NB4 (cell line): Measurements from ENCODE around the gene PSMD11.
A peak's percentile ranks its signal among the peaks of the same experiment; 100 is the strongest.

Experiments
- DNase-seq: peaks from one replicate; pipeline ENCODE4 v3.0.0; 2010; ENCODE audit warnings: low read depth
- H3K4me3 ChIP-seq: one replicate; pipeline ENCODE4 v1.5.1; 2011; ENCODE audit warnings: mild to moderate bottlenecking, low read depth, low read length, moderate library complexity
- CTCF ChIP-seq: IDR thresholded peaks from one replicate; pipeline ENCODE4 v1.5.1; 2012; ENCODE audit warnings: low read depth, low read length
- MAX ChIP-seq: IDR thresholded peaks from 2 replicates; pipeline ENCODE4 v1.6.1; 2011; ENCODE audit warnings: low read depth, low read length
- MYC ChIP-seq: IDR thresholded peaks from 2 replicates; pipeline ENCODE4 v1.6.1; 2011; ENCODE audit warnings: low read depth, low read length
- POLR2A ChIP-seq: IDR thresholded peaks from 2 replicates; pipeline ENCODE4 v1.6.1; 2011; ENCODE audit warnings: mild to moderate bottlenecking; ENCODE audit not compliant: insufficient read length; ENCODE audit errors: extremely low read depth

The PSMD11 gene

GRCh38 chr17:32515677-32516383, 71.5 kb downstream of the PSMD11 start:
- no peak overlapping the region for H3K4me3 ChIP-seq
- no peak for DNase-seq
- no peak for TF ChIP-seq MYC

GRCh38 chr17:32516450-32516849, 72.1 kb downstream of the PSMD11 start:
- H3K4me3 ChIP-seq: no peak overlapping the region
- TF ChIP-seq POLR2A (no peak), MAX (no peak), CTCF (no peak), MYC (no peak)
- no peak for DNase-seq

GRCh38 chr17:32516940-32517701, 72.8 kb downstream of the PSMD11 start:
- H3K4me3 ChIP-seq: no peak overlapping the region
- no peak for DNase-seq
- no peak for TF ChIP-seq CTCF

- H3K4me3 ChIP-seq: no peak overlapping the region
- no peak for DNase-seq
- TF ChIP-seq POLR2A: no peak
- TF ChIP-seq MYC: no peak
- no peak for TF ChIP-seq MAX
- TF ChIP-seq CTCF: no peak
Observed at GRCh38 chr17:32517982-32518381, 73.7 kb downstream of the PSMD11 start.

GRCh38 chr17:32518646-32519227, 74.4 kb downstream of the PSMD11 start:
- no peak for DNase-seq
- H3K4me3 ChIP-seq: no peak overlapping the region
- no peak for TF ChIP-seq MAX
- TF ChIP-seq POLR2A: no peak
- TF ChIP-seq MYC: no peak
- no peak for TF ChIP-seq CTCF

- TF ChIP-seq MAX: no peak
- TF ChIP-seq CTCF: no peak
- no peak for TF ChIP-seq MYC
- DNase-seq: peak; percentile 71
Observed at GRCh38 chr17:32519228-32520103, 75.2 kb downstream of the PSMD11 start.

More at GRCh38 chr17:32519228-32520103, 75.2 kb downstream of the PSMD11 start:
- peak overlapping the region; percentile 30 for H3K4me3 ChIP-seq
